ENCODE data around the gene OR2F1.

OR2F1 gene

GRCh38 chr7:143967398-143967797 is 12.8 kb downstream of the OR2F1 start:
- no peak overlapping the region for H3K18ac ChIP-seq (ENCODE audit: low read length)
- H2AFZ ChIP-seq (ENCODE audit: low read length), result no peak overlapping the region
- no peak overlapping the region for H2BK120ac ChIP-seq (ENCODE audit: low read depth, low read length)
- no peak overlapping the region for H2AK5ac ChIP-seq (ENCODE audit: low read depth, low read length)
- no peak overlapping the region for H4K8ac ChIP-seq (ENCODE audit: low read depth, low read length)
- no CpG with 5 or more reads among the region's 4 CpGs for WGBS, 2 donors (ENCODE audit: extremely low coverage in 2 of 2, insufficient read length in 2 of 2, insufficient replicate concordance in 1 of 2)
- no peak overlapping the region for H3K14ac ChIP-seq (ENCODE audit: low read length)
- H4K91ac ChIP-seq (ENCODE audit: low read depth, low read length, poor library complexity), result no peak overlapping the region
- H3K4ac ChIP-seq (ENCODE audit: low read length), result no peak overlapping the region
- no peaks in the 10 kb centered on the region for H3K36me3 ChIP-seq (replicated peaks in 1 of 2; ENCODE audit: control insufficient read depth in 2 of 2, insufficient read depth in 2 of 2, low read length in 2 of 2)
- H3K9me3 ChIP-seq (replicated peaks in 1 of 2; ENCODE audit: control insufficient read depth in 2 of 2, insufficient read depth in 1 of 2, low read depth in 1 of 2, low read length in 2 of 2), result no peaks in the 10 kb centered on the region
- H3K27ac ChIP-seq (replicated peaks; ENCODE audit: low read length), result no peak overlapping the region
- H3K79me1 ChIP-seq (ENCODE audit: low read depth, low read length), result no peaks in the 10 kb centered on the region
- no peaks in the 10 kb centered on the region for H3K27me3 ChIP-seq (ENCODE audit: control insufficient read depth in 3 of 3, insufficient read depth in 3 of 3, low read depth in 1 of 3, low read length in 3 of 3)
- no peak for DNase-seq (ENCODE audit: low spot score)
- no peak overlapping the region for H3K4me3 ChIP-seq (ENCODE audit: low read length in 2 of 2)
- H3K9ac ChIP-seq (ENCODE audit: low read depth, low read length, poor library complexity), result no peak overlapping the region
- no peak overlapping the region for H2BK5ac ChIP-seq (ENCODE audit: low read length)
- no peaks in the 10 kb centered on the region for H3K4me1 ChIP-seq (ENCODE audit: control insufficient read depth in 2 of 2, insufficient read depth in 1 of 2, low read depth in 1 of 2, low read length in 2 of 2)
- no peak overlapping the region for H3K23ac ChIP-seq (ENCODE audit: low read depth, low read length, poor library complexity)
- no peak overlapping the region for H2BK15ac ChIP-seq (ENCODE audit: low read length)
- no peak overlapping the region for H2BK12ac ChIP-seq (ENCODE audit: low read length)
- no peak overlapping the region for H3K4me2 ChIP-seq (ENCODE audit: insufficient read depth, low read length, poor library complexity, severe bottlenecking)

GRCh38 chr7:143973870-143974416 is 19.3 kb downstream of the OR2F1 start:
- WGBS, 2 donors (ENCODE audit: extremely low coverage in 2 of 2, insufficient read length in 2 of 2, insufficient replicate concordance in 1 of 2), result no CpG with 5 or more reads among the region's 4 CpGs
- DNase-seq (ENCODE audit: low spot score), result no peak
- H3K4me1 ChIP-seq (ENCODE audit: control insufficient read depth in 2 of 2, insufficient read depth in 1 of 2, low read depth in 1 of 2, low read length in 2 of 2), result peaks cover 0 to 2% of the 10 kb centered on the region in 2 donors

GRCh38 chr7:143974459-143974858 is 19.8 kb downstream of the OR2F1 start:
- Histone ChIP-seq H2BK120ac (ENCODE audit: low read depth, low read length) (no peak overlapping the region), H3K14ac (ENCODE audit: low read length) (no peak overlapping the region), H2AFZ (ENCODE audit: low read length) (no peak overlapping the region), H2AK5ac (ENCODE audit: low read depth, low read length) (no peak overlapping the region), H3K9ac (ENCODE audit: low read depth, low read length, poor library complexity) (no peak overlapping the region), H2BK12ac (ENCODE audit: low read length) (no peak overlapping the region), H3K18ac (ENCODE audit: low read length) (no peak overlapping the region), H2BK15ac (ENCODE audit: low read length) (no peak overlapping the region), H3K4me1 (ENCODE audit: control insufficient read depth in 2 of 2, insufficient read depth in 1 of 2, low read depth in 1 of 2, low read length in 2 of 2) (peaks cover 0 to 2% of the 10 kb centered on the region in 2 donors), H3K27ac (replicated peaks; ENCODE audit: low read length) (no peak overlapping the region), H3K36me3 (replicated peaks in 1 of 2; ENCODE audit: control insufficient read depth in 2 of 2, insufficient read depth in 2 of 2, low read length in 2 of 2) (no peaks in the 10 kb centered on the region), H4K8ac (ENCODE audit: low read depth, low read length) (no peak overlapping the region), H3K79me1 (ENCODE audit: low read depth, low read length) (no peaks in the 10 kb centered on the region), H3K4ac (ENCODE audit: low read length) (no peak overlapping the region), H4K91ac (ENCODE audit: low read depth, low read length, poor library complexity) (no peak overlapping the region), H3K27me3 (ENCODE audit: control insufficient read depth in 3 of 3, insufficient read depth in 3 of 3, low read depth in 1 of 3, low read length in 3 of 3) (no peaks in the 10 kb centered on the region), H2BK5ac (ENCODE audit: low read length) (no peak overlapping the region), H3K4me2 (ENCODE audit: insufficient read depth, low read length, poor library complexity, severe bottlenecking) (no peak overlapping the region), H3K9me3 (replicated peaks in 1 of 2; ENCODE audit: control insufficient read depth in 2 of 2, insufficient read depth in 1 of 2, low read depth in 1 of 2, low read length in 2 of 2) (no peaks in the 10 kb centered on the region), H3K23ac (ENCODE audit: low read depth, low read length, poor library complexity) (no peak overlapping the region), H3K4me3 (ENCODE audit: low read length in 2 of 2) (no peak overlapping the region)
- no peak for DNase-seq (ENCODE audit: low spot score)
- no CpG with 5 or more reads among the region's 4 CpGs for WGBS, 2 donors (ENCODE audit: extremely low coverage in 2 of 2, insufficient read length in 2 of 2, insufficient replicate concordance in 1 of 2)

More at GRCh38 chr7:143973870-143974416, 19.3 kb downstream of the OR2F1 start:
- no peak overlapping the region for H2BK5ac ChIP-seq (ENCODE audit: low read length)
- H3K4me3 ChIP-seq (ENCODE audit: low read length in 2 of 2), result no peak overlapping the region
- no peak overlapping the region for H2BK120ac ChIP-seq (ENCODE audit: low read depth, low read length)
- H4K91ac ChIP-seq (ENCODE audit: low read depth, low read length, poor library complexity), result no peak overlapping the region
- no peaks in the 10 kb centered on the region for H3K9me3 ChIP-seq (replicated peaks in 1 of 2; ENCODE audit: control insufficient read depth in 2 of 2, insufficient read depth in 1 of 2, low read depth in 1 of 2, low read length in 2 of 2)
- H3K4me2 ChIP-seq (ENCODE audit: insufficient read depth, low read length, poor library complexity, severe bottlenecking), result no peak overlapping the region
- H2AFZ ChIP-seq (ENCODE audit: low read length), result no peak overlapping the region
- H3K79me1 ChIP-seq (ENCODE audit: low read depth, low read length), result no peaks in the 10 kb centered on the region
- no peaks in the 10 kb centered on the region for H3K36me3 ChIP-seq (replicated peaks in 1 of 2; ENCODE audit: control insufficient read depth in 2 of 2, insufficient read depth in 2 of 2, low read length in 2 of 2)
- no peak overlapping the region for H3K4ac ChIP-seq (ENCODE audit: low read length)
- no peaks in the 10 kb centered on the region for H3K27me3 ChIP-seq (ENCODE audit: control insufficient read depth in 3 of 3, insufficient read depth in 3 of 3, low read depth in 1 of 3, low read length in 3 of 3)
- no peak overlapping the region for H3K23ac ChIP-seq (ENCODE audit: low read depth, low read length, poor library complexity)
- no peak overlapping the region for H2BK15ac ChIP-seq (ENCODE audit: low read length)
- no peak overlapping the region for H4K8ac ChIP-seq (ENCODE audit: low read depth, low read length)
- no peak overlapping the region for H3K9ac ChIP-seq (ENCODE audit: low read depth, low read length, poor library complexity)
- no peak overlapping the region for H3K27ac ChIP-seq (replicated peaks; ENCODE audit: low read length)
- H3K14ac ChIP-seq (ENCODE audit: low read length), result no peak overlapping the region
- no peak overlapping the region for H2BK12ac ChIP-seq (ENCODE audit: low read length)
- no peak overlapping the region for H3K18ac ChIP-seq (ENCODE audit: low read length)
- H2AK5ac ChIP-seq (ENCODE audit: low read depth, low read length), result no peak overlapping the region

GRCh38 chr7:143975617-143976016 is 21.0 kb downstream of the OR2F1 start:
- no peak overlapping the region for H2BK12ac ChIP-seq (ENCODE audit: low read length)
- no peak overlapping the region for H2BK120ac ChIP-seq (ENCODE audit: low read depth, low read length)
- H4K91ac ChIP-seq (ENCODE audit: low read depth, low read length, poor library complexity), result no peak overlapping the region
- no peaks in the 10 kb centered on the region for H3K79me1 ChIP-seq (ENCODE audit: low read depth, low read length)
- no peak overlapping the region for H2AFZ ChIP-seq (ENCODE audit: low read length)
- H2BK15ac ChIP-seq (ENCODE audit: low read length), result no peak overlapping the region
- no peak overlapping the region for H2BK5ac ChIP-seq (ENCODE audit: low read length)
- no peak overlapping the region for H3K18ac ChIP-seq (ENCODE audit: low read length)
- no CpG with 5 or more reads among the region's 1 CpG for WGBS, 2 donors (ENCODE audit: extremely low coverage in 2 of 2, insufficient read length in 2 of 2, insufficient replicate concordance in 1 of 2)
- H2AK5ac ChIP-seq (ENCODE audit: low read depth, low read length), result no peak overlapping the region
- no peak overlapping the region for H3K14ac ChIP-seq (ENCODE audit: low read length)
- no peak overlapping the region for H3K27ac ChIP-seq (replicated peaks; ENCODE audit: low read length)
- no peaks in the 10 kb centered on the region for H3K36me3 ChIP-seq (replicated peaks in 1 of 2; ENCODE audit: control insufficient read depth in 2 of 2, insufficient read depth in 2 of 2, low read length in 2 of 2)
- H3K4ac ChIP-seq (ENCODE audit: low read length), result no peak overlapping the region
- peaks cover 0 to 2% of the 10 kb centered on the region in 2 donors for H3K4me1 ChIP-seq (ENCODE audit: control insufficient read depth in 2 of 2, insufficient read depth in 1 of 2, low read depth in 1 of 2, low read length in 2 of 2)
- H3K27me3 ChIP-seq (ENCODE audit: control insufficient read depth in 3 of 3, insufficient read depth in 3 of 3, low read depth in 1 of 3, low read length in 3 of 3), result no peaks in the 10 kb centered on the region
- H3K9me3 ChIP-seq (replicated peaks in 1 of 2; ENCODE audit: control insufficient read depth in 2 of 2, insufficient read depth in 1 of 2, low read depth in 1 of 2, low read length in 2 of 2), result no peaks in the 10 kb centered on the region
- no peak for DNase-seq (ENCODE audit: low spot score)
- H4K8ac ChIP-seq (ENCODE audit: low read depth, low read length), result no peak overlapping the region
- H3K4me2 ChIP-seq (ENCODE audit: insufficient read depth, low read length, poor library complexity, severe bottlenecking), result no peak overlapping the region
- H3K9ac ChIP-seq (ENCODE audit: low read depth, low read length, poor library complexity), result no peak overlapping the region
- H3K4me3 ChIP-seq (ENCODE audit: low read length in 2 of 2), result no peak overlapping the region
- H3K23ac ChIP-seq (ENCODE audit: low read depth, low read length, poor library complexity), result no peak overlapping the region
